ENCODE data around the gene EIF4E3. TPM values are rescaled to one million over a fixed set of nuclear protein-coding genes. Genes with fewer than 3 reads are reported as not detected.
A peak's percentile ranks its signal among the peaks of the same experiment; 100 is the strongest.

EIF4E3 gene
- total RNA-seq, 1 donor, result 2.9 TPM

DNA sequence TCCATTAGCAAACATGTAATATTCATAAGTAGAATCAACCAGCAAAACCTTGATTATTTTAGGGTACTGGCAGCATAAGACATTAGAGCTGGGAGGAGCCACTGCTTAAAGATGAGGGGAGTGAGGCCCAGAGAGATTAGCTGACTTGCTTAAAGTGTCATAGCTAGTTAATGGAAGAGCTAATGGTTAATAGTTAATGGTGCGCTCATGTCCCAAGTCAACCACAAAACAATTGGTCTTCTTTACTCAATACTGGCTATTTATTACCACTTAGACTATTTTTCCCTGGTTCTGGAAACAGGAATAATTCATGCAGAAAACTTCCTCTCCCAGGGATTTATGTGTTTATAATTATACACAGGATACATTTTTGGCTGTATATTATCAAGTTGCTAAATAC, 33.1 kb downstream of the EIF4E3 start:
- H3K4me2 ChIP-seq (ENCODE audit: insufficient read depth, low read length), result no peak overlapping the region
- no peaks in the 10 kb centered on the region for H3K79me2 ChIP-seq (ENCODE audit: insufficient read depth, low read length)
- no peak overlapping the region for H3K27ac ChIP-seq (ENCODE audit: low read depth, low read length)
- no peak for TF ChIP-seq CTCF (IDR thresholded peaks at IDR 0.05; ENCODE audit: extremely low read depth, low read depth, low read length)
- H3K4me1 ChIP-seq (ENCODE audit: insufficient read depth, low read length), result peaks cover 23% of the 10 kb centered on the region
- no peaks in the 10 kb centered on the region for H3K9me3 ChIP-seq (ENCODE audit: low read depth, low read length)
- no peaks in the 10 kb centered on the region for H4K20me1 ChIP-seq (ENCODE audit: insufficient read depth, low read length)
- DNase-seq (ENCODE audit: insufficient read length, low spot score, missing footprints), result no peak
- no peaks in the 10 kb centered on the region for H3K36me3 ChIP-seq (ENCODE audit: insufficient read depth, low read length)
- H2AFZ ChIP-seq (ENCODE audit: low read length), result no peak overlapping the region
- H3K4me3 ChIP-seq (ENCODE audit: insufficient read depth, low read length), result no peak overlapping the region
- H3K27me3 ChIP-seq (ENCODE audit: insufficient read depth, low read length), result no peaks in the 10 kb centered on the region

GRCh38 chr3:71690341-71690841, 34.8 kb downstream of the EIF4E3 start:
- DNase-seq (ENCODE audit: insufficient read length, low spot score, missing footprints), result no peak
- Histone ChIP-seq H3K79me2 (ENCODE audit: insufficient read depth, low read length) (no peaks in the 10 kb centered on the region), H4K20me1 (ENCODE audit: insufficient read depth, low read length) (no peaks in the 10 kb centered on the region), H3K4me2 (ENCODE audit: insufficient read depth, low read length) (peak overlapping the region; percentile 56), H3K4me3 (ENCODE audit: insufficient read depth, low read length) (peak overlapping the region; percentile 42), H3K27ac (ENCODE audit: low read depth, low read length) (no peak overlapping the region), H3K9me3 (ENCODE audit: low read depth, low read length) (no peaks in the 10 kb centered on the region), H2AFZ (ENCODE audit: low read length) (peak overlapping the region; percentile 53), H3K4me1 (ENCODE audit: insufficient read depth, low read length) (peaks cover 23% of the 10 kb centered on the region), H3K27me3 (ENCODE audit: insufficient read depth, low read length) (no peaks in the 10 kb centered on the region), H3K36me3 (ENCODE audit: insufficient read depth, low read length) (no peaks in the 10 kb centered on the region)
- TF ChIP-seq CTCF (IDR thresholded peaks at IDR 0.05; ENCODE audit: extremely low read depth, low read depth, low read length), result no peak

GRCh38 chr3:71689291-71689690, 35.9 kb downstream of the EIF4E3 start:
- TF ChIP-seq CTCF (IDR thresholded peaks at IDR 0.05; ENCODE audit: extremely low read depth, low read depth, low read length), result no peak
- Histone ChIP-seq H3K4me1 (ENCODE audit: insufficient read depth, low read length) (peaks cover 26% of the 10 kb centered on the region), H3K4me3 (ENCODE audit: insufficient read depth, low read length) (no peak overlapping the region), H4K20me1 (ENCODE audit: insufficient read depth, low read length) (no peaks in the 10 kb centered on the region), H2AFZ (ENCODE audit: low read length) (no peak overlapping the region), H3K27ac (ENCODE audit: low read depth, low read length) (no peak overlapping the region), H3K79me2 (ENCODE audit: insufficient read depth, low read length) (no peaks in the 10 kb centered on the region), H3K9me3 (ENCODE audit: low read depth, low read length) (no peaks in the 10 kb centered on the region), H3K36me3 (ENCODE audit: insufficient read depth, low read length) (no peaks in the 10 kb centered on the region), H3K27me3 (ENCODE audit: insufficient read depth, low read length) (no peaks in the 10 kb centered on the region), H3K4me2 (ENCODE audit: insufficient read depth, low read length) (no peak overlapping the region)
- no peak for DNase-seq (ENCODE audit: insufficient read length, low spot score, missing footprints)

GRCh38 chr3:71688121-71688520, 37.1 kb downstream of the EIF4E3 start:
- no peak overlapping the region for H2AFZ ChIP-seq (ENCODE audit: low read length)
- H4K20me1 ChIP-seq (ENCODE audit: insufficient read depth, low read length), result no peaks in the 10 kb centered on the region
- H3K4me2 ChIP-seq (ENCODE audit: insufficient read depth, low read length), result no peak overlapping the region
- H3K27ac ChIP-seq (ENCODE audit: low read depth, low read length), result no peak overlapping the region
- peaks cover 26% of the 10 kb centered on the region for H3K4me1 ChIP-seq (ENCODE audit: insufficient read depth, low read length)
- H3K4me3 ChIP-seq (ENCODE audit: insufficient read depth, low read length), result no peak overlapping the region
- no peak for DNase-seq (ENCODE audit: insufficient read length, low spot score, missing footprints)
- H3K79me2 ChIP-seq (ENCODE audit: insufficient read depth, low read length), result no peaks in the 10 kb centered on the region
- TF ChIP-seq CTCF (IDR thresholded peaks at IDR 0.05; ENCODE audit: extremely low read depth, low read depth, low read length), result no peak
- H3K27me3 ChIP-seq (ENCODE audit: insufficient read depth, low read length), result no peaks in the 10 kb centered on the region
- H3K36me3 ChIP-seq (ENCODE audit: insufficient read depth, low read length), result no peaks in the 10 kb centered on the region
- H3K9me3 ChIP-seq (ENCODE audit: low read depth, low read length), result no peaks in the 10 kb centered on the region
